Panc1 (cell line): ENCODE measurements around the gene ZRANB3. TPM values are rescaled to one million over a fixed set of nuclear protein-coding genes. Genes with fewer than 3 reads are reported as not detected.

Experiments
- ATAC-seq: fragments of 200-7000 bp; cut with Tn5 transposase; 2 replicates; pipeline ENCODE4 v1.9.1; 2020; ENCODE audit warnings: mild to moderate bottlenecking, moderate library complexity
- BruUV-seq: library from RNA; stranded (reverse); fragments of 400-500 nt; replicated peaks from 2 replicates; lab custom pipeline; 2021; lab: Mats Ljungman, UMichigan
- CTCF ChIA-PET: fragments of 300-600 bp; sonication (Branson Sonifier 250); formaldehyde crosslinking; loops from one replicate; lab custom pipeline; 2022; ENCODE audit warnings: antibody characterized with exemption; lab: Charles Lee
- POLR2A ChIA-PET: fragments of 300-600 bp; sonication (Branson Sonifier 250); formaldehyde crosslinking; loops from one replicate; lab custom pipeline; 2022; ENCODE audit warnings: antibody characterized with exemption; lab: Charles Lee
- DNase-seq: peaks from one replicate; pipeline ENCODE4 v3.0.0-alpha.2; 2010; ENCODE audit warnings: low read depth, low spot score
- H3K27ac ChIP-seq: 2 replicates; pipeline ENCODE4 v1.5.1; 2011; ENCODE audit warnings: mild to moderate bottlenecking, low read length, inconsistent platforms
- H3K27me3 ChIP-seq: fragments of 200-500 bp; sonication (Bioruptor generic); 2 replicates; pipeline ENCODE4 v1.6.0; 2014; ENCODE audit warnings: low read length, inconsistent platforms; ENCODE audit not compliant: control insufficient read depth, insufficient read depth
- H3K36me3 ChIP-seq: fragments of 200-500 bp; sonication (Bioruptor generic); 2 replicates; pipeline ENCODE4 v1.5.1; 2014; ENCODE audit warnings: inconsistent platforms, mild to moderate bottlenecking, low read length, moderate library complexity; ENCODE audit not compliant: control insufficient read depth, insufficient read depth
- H3K4me1 ChIP-seq: 2 replicates; pipeline ENCODE4 v1.5.1; 2011; ENCODE audit warnings: inconsistent platforms, mild to moderate bottlenecking, low read length, moderate library complexity; ENCODE audit not compliant: control insufficient read depth, insufficient read depth
- H3K4me3 ChIP-seq, 2 experiments: 2 replicates each; pipeline ENCODE4 v1.5.1; 2011 to 2012; ENCODE audit warnings: low read depth in 2 of 2, low read length in 2 of 2, mild to moderate bottlenecking in 2 of 2, inconsistent platforms in 1 of 2, moderate library complexity in 1 of 2
- H3K9me3 ChIP-seq: fragments of 200-500 bp; sonication (Bioruptor generic); 2 replicates; pipeline ENCODE4 v1.5.1; 2014; ENCODE audit warnings: low read depth, mild to moderate bottlenecking, inconsistent platforms, low read length, moderate library complexity; ENCODE audit not compliant: control insufficient read depth, insufficient read depth
- POLR2AphosphoS5 ChIP-seq: IDR thresholded peaks from 2 replicates; pipeline ENCODE4 v1.6.1; 2012; ENCODE audit warnings: mild to moderate bottlenecking, low read depth, low read length, moderate library complexity
- SIN3A ChIP-seq: IDR thresholded peaks from 2 replicates; pipeline ENCODE4 v1.6.1; 2012; ENCODE audit warnings: low read depth, mild to moderate bottlenecking, low read length, moderate library complexity, borderline replicate concordance; ENCODE audit not compliant: insufficient read depth
- TCF7L2 ChIP-seq: IDR thresholded peaks from 2 replicates; pipeline ENCODE4 v1.6.1; 2011; ENCODE audit warnings: mild to moderate bottlenecking, low read depth, low read length, inconsistent platforms
- in situ Hi-C: cut with HindIII; loops from 2 replicates; pipeline ENCODE4 v1.10.0; 2016; ENCODE audit warnings: low sequenced_read_pairs, low pct_unique_long_range_greater_than_20kb
- intact Hi-C: fragments of 100-400 bp; cut with micrococcal nuclease; formaldehyde crosslinking; loops from one replicate; pipeline ENCODE4 v1.10.0; 2022; ENCODE audit not compliant: unreplicated experiment
- total RNA-seq: library from RNA; stranded (reverse); gene quantifications from one replicate; pipeline ENCODE4 v1.2.1, GENCODE V29; 2021; ENCODE audit not compliant: unreplicated experiment
- TF ChIP-seq, protein P1 (sequence below), 2 experiments: IDR thresholded peaks; 2 replicates each; pipeline ENCODE4 v1.6.1; 2011 to 2012; ENCODE audit warnings: low read depth in 2 of 2, control low read depth in 1 of 2, low read length in 1 of 2, mild to moderate bottlenecking in 1 of 2, moderate library complexity in 1 of 2; ENCODE audit not compliant: insufficient read depth in 1 of 2
- TF ChIP-seq, protein P2 (sequence below): fragments of 450-650 bp; IDR thresholded peaks from 2 replicates; pipeline ENCODE4 v1.5.1; 2017; ENCODE audit warnings: mild to moderate bottlenecking

Gene ZRANB3
- total RNA-seq, 1 experiment from 2014 or later, result 11.7 TPM

DNA sequence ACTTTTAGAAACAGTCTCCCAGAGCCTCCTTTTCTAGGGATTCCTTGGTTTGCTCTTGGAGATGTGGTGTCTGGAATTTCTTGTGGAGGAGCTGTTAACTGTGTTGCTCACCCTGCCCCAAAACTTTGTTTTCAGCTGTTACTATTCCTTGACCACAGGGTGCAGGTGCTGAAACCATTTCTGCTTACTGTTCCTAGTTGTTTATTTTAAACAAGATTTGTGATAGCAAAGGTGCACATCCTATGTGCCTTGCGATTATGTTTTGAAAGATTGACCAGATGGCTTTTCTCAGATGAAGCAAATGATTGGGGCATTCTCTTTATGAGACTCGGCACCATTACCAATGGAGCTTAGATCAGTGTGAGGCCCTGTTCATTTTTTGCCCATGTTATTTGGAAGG, 367.7 kb downstream of the ZRANB3 start:
- POLR2A ChIA-PET, result no interaction called here
- no peak overlapping the region for H3K27ac ChIP-seq
- CTCF ChIA-PET, result no interaction called here
- intact Hi-C loops, result loop anchor here (10.0 kb wide), 1 partner anchor 159 kb away; no protein-coding TSS in a partner anchor
- H3K9me3 ChIP-seq, result no peaks in the 10 kb centered on the region
- DNase-seq (no peak), ATAC-seq (no peak)
- H3K4me1 ChIP-seq, result no peaks in the 10 kb centered on the region
- no peaks in the 10 kb centered on the region for H3K27me3 ChIP-seq
- no TSS peak for BruUV-seq
- TF ChIP-seq, protein P1, sequence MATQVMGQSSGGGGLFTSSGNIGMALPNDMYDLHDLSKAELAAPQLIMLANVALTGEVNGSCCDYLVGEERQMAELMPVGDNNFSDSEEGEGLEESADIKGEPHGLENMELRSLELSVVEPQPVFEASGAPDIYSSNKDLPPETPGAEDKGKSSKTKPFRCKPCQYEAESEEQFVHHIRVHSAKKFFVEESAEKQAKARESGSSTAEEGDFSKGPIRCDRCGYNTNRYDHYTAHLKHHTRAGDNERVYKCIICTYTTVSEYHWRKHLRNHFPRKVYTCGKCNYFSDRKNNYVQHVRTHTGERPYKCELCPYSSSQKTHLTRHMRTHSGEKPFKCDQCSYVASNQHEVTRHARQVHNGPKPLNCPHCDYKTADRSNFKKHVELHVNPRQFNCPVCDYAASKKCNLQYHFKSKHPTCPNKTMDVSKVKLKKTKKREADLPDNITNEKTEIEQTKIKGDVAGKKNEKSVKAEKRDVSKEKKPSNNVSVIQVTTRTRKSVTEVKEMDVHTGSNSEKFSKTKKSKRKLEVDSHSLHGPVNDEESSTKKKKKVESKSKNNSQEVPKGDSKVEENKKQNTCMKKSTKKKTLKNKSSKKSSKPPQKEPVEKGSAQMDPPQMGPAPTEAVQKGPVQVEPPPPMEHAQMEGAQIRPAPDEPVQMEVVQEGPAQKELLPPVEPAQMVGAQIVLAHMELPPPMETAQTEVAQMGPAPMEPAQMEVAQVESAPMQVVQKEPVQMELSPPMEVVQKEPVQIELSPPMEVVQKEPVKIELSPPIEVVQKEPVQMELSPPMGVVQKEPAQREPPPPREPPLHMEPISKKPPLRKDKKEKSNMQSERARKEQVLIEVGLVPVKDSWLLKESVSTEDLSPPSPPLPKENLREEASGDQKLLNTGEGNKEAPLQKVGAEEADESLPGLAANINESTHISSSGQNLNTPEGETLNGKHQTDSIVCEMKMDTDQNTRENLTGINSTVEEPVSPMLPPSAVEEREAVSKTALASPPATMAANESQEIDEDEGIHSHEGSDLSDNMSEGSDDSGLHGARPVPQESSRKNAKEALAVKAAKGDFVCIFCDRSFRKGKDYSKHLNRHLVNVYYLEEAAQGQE (IDR thresholded peaks at IDR 0.05; ENCODE audit: insufficient read depth in 1 of 2, low read depth in 2 of 2, low read length in 1 of 2), result no peak
- TF ChIP-seq TCF7L2 (no peak), SIN3A (no peak), POLR2AphosphoS5 (no peak)
- TF ChIP-seq, protein P2, sequence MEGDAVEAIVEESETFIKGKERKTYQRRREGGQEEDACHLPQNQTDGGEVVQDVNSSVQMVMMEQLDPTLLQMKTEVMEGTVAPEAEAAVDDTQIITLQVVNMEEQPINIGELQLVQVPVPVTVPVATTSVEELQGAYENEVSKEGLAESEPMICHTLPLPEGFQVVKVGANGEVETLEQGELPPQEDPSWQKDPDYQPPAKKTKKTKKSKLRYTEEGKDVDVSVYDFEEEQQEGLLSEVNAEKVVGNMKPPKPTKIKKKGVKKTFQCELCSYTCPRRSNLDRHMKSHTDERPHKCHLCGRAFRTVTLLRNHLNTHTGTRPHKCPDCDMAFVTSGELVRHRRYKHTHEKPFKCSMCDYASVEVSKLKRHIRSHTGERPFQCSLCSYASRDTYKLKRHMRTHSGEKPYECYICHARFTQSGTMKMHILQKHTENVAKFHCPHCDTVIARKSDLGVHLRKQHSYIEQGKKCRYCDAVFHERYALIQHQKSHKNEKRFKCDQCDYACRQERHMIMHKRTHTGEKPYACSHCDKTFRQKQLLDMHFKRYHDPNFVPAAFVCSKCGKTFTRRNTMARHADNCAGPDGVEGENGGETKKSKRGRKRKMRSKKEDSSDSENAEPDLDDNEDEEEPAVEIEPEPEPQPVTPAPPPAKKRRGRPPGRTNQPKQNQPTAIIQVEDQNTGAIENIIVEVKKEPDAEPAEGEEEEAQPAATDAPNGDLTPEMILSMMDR, result no peak
- peaks cover 16% of the 10 kb centered on the region for H3K36me3 ChIP-seq
- in situ Hi-C loops, result no loop called here
- no peak overlapping the region for H3K4me3 ChIP-seq

DNA sequence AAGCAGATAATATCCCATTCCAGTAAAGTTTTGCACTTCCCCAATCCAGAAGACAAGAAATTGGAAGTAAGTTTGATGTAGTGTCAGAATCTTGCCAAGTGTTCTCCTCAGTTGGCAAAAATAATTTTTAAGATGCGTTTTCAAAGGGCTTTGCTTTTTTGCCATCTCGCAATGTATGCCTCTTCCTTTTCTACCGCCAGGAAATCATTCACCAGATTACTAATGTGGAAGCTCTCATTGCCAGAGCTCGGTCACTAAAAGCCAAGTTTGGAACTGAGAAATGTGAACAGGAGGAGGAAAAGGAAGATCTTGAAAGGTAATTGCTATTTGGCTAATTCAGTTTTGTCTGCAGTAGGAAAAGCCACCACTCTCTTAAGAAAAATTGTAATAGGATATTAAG, 368.2 kb downstream of the ZRANB3 start:
- H3K4me1 ChIP-seq, result no peaks in the 10 kb centered on the region
- intact Hi-C loops, result loop anchor here (10.0 kb wide), 1 partner anchor 158 kb away; no protein-coding TSS in a partner anchor
- POLR2A ChIA-PET, result no interaction called here
- in situ Hi-C loops, result no loop called here
- ATAC-seq, result no peak
- H3K36me3 ChIP-seq, result peaks cover 12% of the 10 kb centered on the region
- CTCF ChIA-PET, result no interaction called here
- H3K27ac ChIP-seq, result no peak overlapping the region
- no TSS peak for BruUV-seq
- H3K27me3 ChIP-seq, result no peaks in the 10 kb centered on the region
- TF ChIP-seq TCF7L2 (no peak), SIN3A (no peak), POLR2AphosphoS5 (no peak)
- TF ChIP-seq, protein P1 (IDR thresholded peaks at IDR 0.05; ENCODE audit: insufficient read depth in 1 of 2, low read depth in 2 of 2, low read length in 1 of 2), result no peak
- TF ChIP-seq, protein P2, result no peak
- no peak overlapping the region for H3K4me3 ChIP-seq
- H3K9me3 ChIP-seq, result no peaks in the 10 kb centered on the region
- no peak for DNase-seq
